Lung (tissue), 12 donors: ENCODE results near the gene ERFL. TPM values are rescaled to one million over a fixed set of nuclear protein-coding genes. Genes with fewer than 3 reads are reported as not detected.
"Not testable (repeated sequence)": the region's sequence is repeated elsewhere in the genome, so short reads cannot be mapped to it uniquely, and the experiment has no call there.

ENCODE experiments used
- ATAC-seq: fragments of 200-7000 bp; cut with Tn5 transposase; one replicate; pipeline ENCODE4 v1.9.1; 2020; ENCODE audit warnings: moderate number of reproducible peaks; ENCODE audit not compliant: insufficient read depth, low FRiP score
- DNase-seq, 3 donors: peaks; one replicate each; pipeline ENCODE4 v3.0.0-alpha.2; 2013 to 2017
- H3K27ac ChIP-seq, 2 donors: one replicate each; pipeline ENCODE4 v1.5.1; 2013; ENCODE audit warnings: mild to moderate bottlenecking in 2 of 2, moderate library complexity in 2 of 2, control low read depth in 1 of 2, inconsistent platforms in 1 of 2, low read depth in 1 of 2, low read length in 1 of 2
- H3K27me3 ChIP-seq, 3 donors: one replicate each; pipeline ENCODE4 v1.5.1; 2013; ENCODE audit warnings: low read length in 2 of 3; ENCODE audit not compliant: control insufficient read depth in 3 of 3, insufficient read depth in 3 of 3
- H3K36me3 ChIP-seq, 4 donors: one replicate each; pipeline ENCODE4 v1.5.1; 2013; ENCODE audit warnings: low read length in 4 of 4, mild to moderate bottlenecking in 1 of 4, moderate library complexity in 1 of 4; ENCODE audit not compliant: control insufficient read depth in 4 of 4, insufficient read depth in 4 of 4
- H3K4me1 ChIP-seq, 5 donors: one replicate each; pipeline ENCODE4 v1.5.1; 2013; ENCODE audit warnings: low read length in 5 of 5, mild to moderate bottlenecking in 2 of 5, moderate library complexity in 1 of 5; ENCODE audit not compliant: control insufficient read depth in 5 of 5, insufficient read depth in 5 of 5
- H3K4me3 ChIP-seq: one replicate; pipeline ENCODE4 v1.5.1; 2013; ENCODE audit warnings: mild to moderate bottlenecking, control low read depth, moderate library complexity
- H3K9ac ChIP-seq, 2 donors: one replicate each; pipeline ENCODE4 v1.5.1; 2013; ENCODE audit warnings: low read length in 2 of 2, control low read depth in 1 of 2; ENCODE audit not compliant: insufficient read depth in 1 of 2
- H3K9me3 ChIP-seq, 4 donors: one replicate each; pipeline ENCODE4 v1.5.1; 2013; ENCODE audit warnings: low read length in 3 of 4, mild to moderate bottlenecking in 1 of 4, moderate library complexity in 1 of 4; ENCODE audit not compliant: control insufficient read depth in 4 of 4, insufficient read depth in 3 of 4
- CTCF ChIP-seq: IDR thresholded peaks from 2 replicates; pipeline ENCODE4 v1.5.1; 2012; ENCODE audit warnings: mild to moderate bottlenecking; ENCODE audit errors: control extremely low read depth, extremely low read depth
- WGBS, 2 donors: extraction: QIAGEN DNeasy Blood & Tissue Kit; methylation state at CpG; one replicate each; pipeline ENCODE4 v1.1.7; 2013; 5-methylcytosine and 5-hydroxymethylcytosine counted together
- polyA plus RNA-seq, 2 donors: library from polyadenylated mRNA; stranded (reverse); fragments of 200-250 nt; gene quantifications; one replicate each; pipeline ENCODE4 v1.2.1, GENCODE V29; 2013
- total RNA-seq, 2 donors: library from RNA; depleted of rRNA in 1 of 2; stranded (reverse); fragments of >200 nt in 1 of 2; gene quantifications; one replicate each; pipeline ENCODE4 v1.2.1, GENCODE V29; 2014 to 2021
- donor health status: control.
- donor health status: control.
- donor health status: Bipolar disorder and iron deficiency.
- donor health status: healthy.
- donor health status: DM: yes; HTN: yes; CAD: no.

ERFL gene
- total and polyA plus RNA-seq, 4 donors: 0.16 to 0.67 (median 0.37) TPM; not detected in 1

GRCh38 chr19:41939861-41940730 is 11.8 kb upstream of the ERFL start:
- no peak overlapping the region for H3K9ac ChIP-seq
- peaks cover 0 to 6% (median 0%) of the 10 kb centered on the region in 5 donors for H3K4me1 ChIP-seq
- H3K36me3 ChIP-seq: no peaks in the 10 kb centered on the region
- 2% methylated on average over 56 to 83 of the region's 83 CpGs for WGBS, 2 donors
- ATAC-seq (no peak), DNase-seq (peak; percentile 45 to 64 (median 61))
- H3K9me3 ChIP-seq: no peaks in the 10 kb centered on the region
- no peak overlapping the region for H3K27ac ChIP-seq
- H3K27me3 ChIP-seq: peaks cover 0 to 28% (median 23%) of the 10 kb centered on the region in 3 donors
- TF ChIP-seq CTCF: no peak
- peak overlapping the region; percentile 26 for H3K4me3 ChIP-seq

DNA sequence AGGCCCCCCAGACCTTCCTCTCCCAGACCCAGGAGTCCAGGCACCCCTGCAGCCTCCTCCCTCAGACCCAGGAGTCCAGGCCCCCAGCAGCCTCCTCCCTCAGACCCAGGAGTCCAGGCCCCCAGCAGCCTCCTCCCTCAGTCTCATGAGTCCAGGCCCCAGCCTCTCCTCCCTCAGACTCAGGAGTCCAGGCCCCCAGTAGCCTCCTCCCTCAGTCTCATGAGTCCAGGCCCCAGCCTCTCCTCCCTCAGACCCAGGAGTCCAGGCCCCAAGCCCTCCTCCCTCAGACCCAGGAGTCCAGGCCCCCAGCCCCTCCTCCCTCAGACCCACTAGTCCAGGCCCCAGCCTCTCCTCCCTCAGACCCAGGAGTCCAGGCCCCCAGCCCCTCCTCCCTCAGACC is 11.0 kb upstream of the ERFL start:
- peaks cover 0 to 33% (median 26%) of the 10 kb centered on the region in 3 donors for H3K27me3 ChIP-seq
- not testable (repeated sequence) for H3K4me3 ChIP-seq

DNA sequence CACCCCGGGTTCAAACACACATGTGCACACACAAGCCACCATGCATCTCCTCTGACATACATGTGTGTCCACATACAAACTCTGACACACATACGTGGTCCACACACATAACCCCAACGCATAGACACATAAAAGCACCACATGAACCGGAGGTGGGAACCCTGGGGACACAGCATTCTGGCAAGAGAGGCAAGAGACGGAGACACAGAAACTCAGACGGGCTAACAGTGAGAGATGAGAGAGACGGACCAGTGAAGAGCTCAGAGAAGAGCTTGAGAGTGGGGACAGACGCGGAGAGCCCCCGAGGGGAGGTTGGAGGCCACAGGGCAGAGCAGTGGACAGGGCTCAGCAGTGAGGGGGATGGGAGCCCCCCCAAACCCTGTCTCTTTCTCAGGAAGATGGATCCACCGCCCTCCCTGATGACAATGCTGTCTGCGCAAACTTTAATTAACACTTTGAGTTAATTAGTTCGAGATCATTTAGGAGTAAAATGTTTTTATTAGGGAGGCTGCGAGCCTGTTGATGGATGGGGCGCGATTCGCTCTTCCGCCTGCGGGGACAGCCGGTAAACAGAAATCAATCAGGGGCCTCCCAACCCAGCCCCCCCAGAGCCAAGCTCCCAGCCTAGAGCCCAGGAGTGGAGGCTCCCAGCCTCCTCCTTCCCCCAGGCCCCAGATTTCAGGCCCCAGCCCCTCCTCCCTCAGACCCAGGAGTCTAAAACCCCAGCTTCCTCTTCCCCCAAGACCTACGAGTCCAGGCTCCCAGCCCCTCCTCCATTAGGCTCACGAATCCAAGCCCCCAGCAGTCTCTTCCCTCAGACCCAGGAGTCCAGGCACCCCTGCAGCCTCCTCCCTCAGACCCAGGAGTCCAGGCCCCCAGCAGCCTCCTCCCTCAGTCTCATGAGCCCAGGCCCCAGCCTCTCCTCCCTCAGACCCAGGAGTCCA is 9.5 kb upstream of the ERFL start:
- ATAC-seq (no peak), DNase-seq (no peak)
- 52 to 54% methylated on average over 22 of the region's 22 CpGs for WGBS, 2 donors

More for the DNA sequence above, 11.0 kb upstream of the ERFL start:
- not testable (repeated sequence) for H3K27ac ChIP-seq, ATAC-seq, DNase-seq, H3K4me1 ChIP-seq, H3K9me3 ChIP-seq, H3K9ac ChIP-seq, H3K36me3 ChIP-seq

More for the DNA sequence above, 9.5 kb upstream of the ERFL start:
- TF ChIP-seq CTCF: no peak
- Histone ChIP-seq H3K36me3 (no peaks in the 10 kb centered on the region), H3K27ac (no peak overlapping the region), H3K4me1 (peaks cover 0 to 6% (median 0%) of the 10 kb centered on the region in 5 donors), H3K9ac (no peak overlapping the region), H3K9me3 (no peaks in the 10 kb centered on the region), H3K27me3 (peaks cover 0 to 47% (median 39%) of the 10 kb centered on the region in 3 donors), H3K4me3 (no peak overlapping the region)
